K562 (cell line): Measurements from ENCODE around the gene DGKB. TPM values are rescaled to one million over a fixed set of nuclear protein-coding genes. Genes with fewer than 3 reads are reported as not detected.

ENCODE experiments used
- ATAC-seq: fragments of 200-7000 bp; cut with Tn5 transposase; 3 replicates; pipeline ENCODE4 v1.9.1; 2020; ENCODE audit warnings: moderate library complexity
- BruUV-seq: library from RNA; stranded (reverse); fragments of 400-500 nt; replicated peaks from 2 replicates; lab custom pipeline; 2021; lab: Mats Ljungman, UMichigan
- CTCF ChIA-PET: fragments of 300-600 bp; formaldehyde crosslinking; extraction: SDS; loops from one replicate; lab custom pipeline; 2021; ENCODE audit warnings: low intra/inter-chr PET ratio; lab: Yijun Ruan, JAX
- POLR2A ChIA-PET: fragments of 300-600, 350-650 bp; sonication (Branson Sonifier 250); formaldehyde crosslinking; extraction: SDS; loops from one replicate; lab custom pipeline; 2021; ENCODE audit warnings: antibody characterized with exemption, inconsistent platforms; lab: Yijun Ruan, JAX
- DNase-seq, 4 experiments: peaks; one replicate each; pipeline versions ENCODE4 v3.0.0 to v3.0.0-alpha.2; 2011 to 2018; ENCODE audit warnings: low spot score in 3 of 4, mixed read lengths in 3 of 4; ENCODE audit errors: extremely low read depth in 1 of 4
- FAIRE-seq: peaks from 2 replicates; lab custom pipeline; 2011; peaks lifted over from hg19 to GRCh38; lab: Jason Lieb, UNC
- H2AFZ ChIP-seq: 2 replicates; pipeline ENCODE4 v1.6.0; 2011; ENCODE audit warnings: low read depth, low read length, control low read depth, inconsistent platforms
- H3K27ac ChIP-seq: fragments of 200-600 bp; 3 replicates; pipeline ENCODE4 v1.8.0; 2011; ENCODE audit warnings: low read depth, mild to moderate bottlenecking, control low read depth, inconsistent platforms, low read length, moderate library complexity, mixed read lengths; ENCODE audit errors: extremely low read depth
- H3K27me3 ChIP-seq, 2 experiments: fragments of 300-600 bp in 1 of 2; 2 replicates in 1 of 2; 3 replicates in 1 of 2; pipeline versions ENCODE4 v1.6.0 to v1.8.0; 2011; ENCODE audit warnings: inconsistent platforms in 2 of 2, low read length in 2 of 2, mild to moderate bottlenecking in 1 of 2, mixed read lengths in 1 of 2, moderate library complexity in 1 of 2; ENCODE audit not compliant: control insufficient read depth in 2 of 2, insufficient read depth in 2 of 2
- H3K36me3 ChIP-seq: fragments of 300-600 bp; 3 replicates; pipeline ENCODE4 v1.8.0; 2011; ENCODE audit warnings: mild to moderate bottlenecking, low read length, inconsistent platforms; ENCODE audit not compliant: control insufficient read depth, insufficient read depth
- H3K4me1 ChIP-seq, 2 experiments: fragments of 200-600 bp in 1 of 2; replicated peaks in 1 of 2; 2 replicates in 1 of 2; 3 replicates in 1 of 2; pipeline versions ENCODE4 v1.5.1 to v1.8.0; 2011; ENCODE audit warnings: inconsistent platforms in 2 of 2, low read length in 2 of 2, mild to moderate bottlenecking in 1 of 2, mixed read lengths in 1 of 2, moderate library complexity in 1 of 2; ENCODE audit not compliant: control insufficient read depth in 2 of 2, insufficient read depth in 2 of 2
- H3K4me2 ChIP-seq: 2 replicates; pipeline ENCODE4 v1.6.1; 2011; ENCODE audit warnings: low read length, control low read depth, inconsistent platforms, mixed read lengths; ENCODE audit not compliant: insufficient read depth
- H3K4me3 ChIP-seq: fragments of 200-600 bp; sonication (generic), shearing (Covaris generic); 2 replicates; pipeline ENCODE4 v1.5.1; 2016; ENCODE audit warnings: control low read depth, inconsistent platforms
- H3K79me2 ChIP-seq: fragments of 200-600 bp; 3 replicates; pipeline ENCODE4 v1.8.0; 2011; ENCODE audit warnings: low read length, inconsistent platforms; ENCODE audit not compliant: control insufficient read depth, insufficient read depth
- H3K9ac ChIP-seq, 2 experiments: 2 replicates each; pipeline versions ENCODE4 v1.6.0 to v1.6.1; 2011; ENCODE audit warnings: low read depth in 2 of 2, low read length in 2 of 2, control low read depth in 1 of 2, inconsistent platforms in 1 of 2, mild to moderate bottlenecking in 1 of 2, mixed read lengths in 1 of 2; ENCODE audit not compliant: insufficient read depth in 1 of 2
- H3K9me1 ChIP-seq: one replicate; pipeline ENCODE4 v1.6.0; 2011; ENCODE audit warnings: inconsistent platforms, mild to moderate bottlenecking, low read length, moderate library complexity; ENCODE audit not compliant: control insufficient read depth, insufficient read depth
- H3K9me3 ChIP-seq: replicated peaks from 2 replicates; pipeline ENCODE4 v1.5.1; 2011; ENCODE audit warnings: low read depth, low read length, inconsistent platforms; ENCODE audit not compliant: control insufficient read depth, insufficient read depth
- H4K20me1 ChIP-seq: replicated peaks from 2 replicates; pipeline ENCODE4 v1.6.1; 2011; ENCODE audit warnings: low read length, inconsistent platforms, mixed read lengths; ENCODE audit not compliant: control insufficient read depth, insufficient read depth
- BCOR ChIP-seq: fragments of 450-650 bp; IDR thresholded peaks from 2 replicates; pipeline ENCODE4 v1.6.1; 2016
- MYBL2 ChIP-seq, 2 experiments: fragments of 450-650 bp in 1 of 2; sonication (generic) in 1 of 2; formaldehyde crosslinking in 1 of 2; IDR thresholded peaks; 2 replicates each; pipeline versions ENCODE4 v1.6.1 to v1.8.1; 2017 to 2022; ENCODE audit warnings: borderline replicate concordance in 1 of 2, inconsistent platforms in 1 of 2, low read depth in 1 of 2, mild to moderate bottlenecking in 1 of 2, missing genetic modification reagents in 1 of 2, moderate library complexity in 1 of 2
- TCF7L2 ChIP-seq: fragments of 150-350 bp; IDR thresholded peaks from 2 replicates; pipeline ENCODE4 v1.6.1; 2016; ENCODE audit warnings: low read depth, mild to moderate bottlenecking, low read length, moderate library complexity
- WGBS: fragments of 100-300 bp; shearing (Covaris generic); methylation state at CpG from one replicate; pipeline ENCODE4 v1.1.6; 2016; ENCODE audit warnings: low coverage, mixed read lengths; ENCODE audit not compliant: insufficient coverage; ENCODE audit errors: missing lambda C conversion rate; 5-methylcytosine and 5-hydroxymethylcytosine counted together
- in situ Hi-C: fragments of 300-500 bp; cut with MboI; formaldehyde crosslinking; loops from 4 replicates; pipeline ENCODE4 v1.15.0; 2018; ENCODE audit warnings: inconsistent platforms, mixed read lengths
- intact Hi-C: fragments of 100-400 bp; cut with micrococcal nuclease; formaldehyde crosslinking; loops from 2 replicates; pipeline ENCODE4 v1.14.2; 2022
- polyA plus RNA-seq, 8 experiments: library from polyadenylated mRNA; depleted of rRNA in 4 of 8; stranded (reverse) in 5 of 8; unstranded in 3 of 8; fragments of >200 nt; fragmentation: Nextera tagmentation in 2 of 8; fragmentation: Illumina TruSeq in 1 of 8; extraction: Ambion mirVana in 2 of 8; extraction: Trizol in 1 of 8; gene quantifications; 2 replicates each; pipeline versions ENCODE4 v1.2.1 to v1.2.3, GENCODE V29; 2011 to 2014; ENCODE audit warnings: inconsistent platforms in 1 of 8, missing spikeins in 1 of 8
- total RNA-seq, 7 experiments: library from RNA; depleted of rRNA in 6 of 7; stranded (reverse); fragments of >200 nt in 6 of 7; fragmentation: Illumina TruSeq in 2 of 7; extraction: Trizol in 2 of 7; gene quantifications; 2 replicates each; pipeline versions ENCODE4 v1.2.1 to v1.2.3, GENCODE V29; 2011 to 2021; ENCODE audit warnings: low replicate concordance in 1 of 7
- TF ChIP-seq, protein P1 (sequence below): IDR thresholded peaks from 2 replicates; pipeline ENCODE4 v1.6.1; 2014; ENCODE audit warnings: antibody characterized with exemption
- TF ChIP-seq, protein P2 (sequence below): fragments of 450-650 bp; formaldehyde crosslinking; IDR thresholded peaks from 2 replicates; pipeline ENCODE4 v1.4.0; 2022; ENCODE audit warnings: mild to moderate bottlenecking, moderate library complexity
- TF ChIP-seq, protein P3 (sequence below): sonication (generic); formaldehyde crosslinking; IDR thresholded peaks from 2 replicates; pipeline ENCODE4 v1.9.0; 2022; ENCODE audit warnings: mild to moderate bottlenecking, missing genetic modification reagents
- TF ChIP-seq, protein P4 (sequence below): fragments of 200-600 bp; sonication (generic); IDR thresholded peaks from one replicate; pipeline ENCODE4 v1.6.1; 2012; ENCODE audit warnings: mild to moderate bottlenecking, low read depth, low read length, inconsistent platforms

DGKB gene
- total and polyA plus RNA-seq, 9 of the 15 experiments (the other 6 are each of a cell fraction or from before 2014, with no cell fraction given), result 0.01 TPM; not detected in 8

DNA sequence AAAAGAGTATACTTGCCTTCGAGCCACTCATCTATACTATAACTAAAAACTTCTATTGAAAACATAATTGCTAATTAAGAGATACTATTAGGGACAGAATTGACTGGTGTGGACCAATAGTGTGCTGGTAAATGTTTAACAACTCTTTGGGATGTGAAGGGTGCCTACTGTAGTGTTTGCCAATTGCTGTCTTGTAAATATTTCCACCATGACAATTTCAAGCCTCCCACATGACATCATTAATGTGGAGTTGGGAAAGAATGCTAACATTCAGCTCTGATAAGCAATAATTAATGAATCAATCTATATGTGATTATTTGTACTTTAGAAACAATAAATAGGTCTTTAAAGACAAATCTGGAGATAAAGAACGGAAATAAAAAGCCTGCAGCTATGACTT lies 136.8 kb downstream of the DGKB start:
- Histone ChIP-seq H3K9ac (no peak overlapping the region), H3K27me3 (no peaks in the 10 kb centered on the region), H3K27ac (no peak overlapping the region), H3K9me1 (no peaks in the 10 kb centered on the region), H3K79me2 (no peaks in the 10 kb centered on the region), H3K36me3 (no peaks in the 10 kb centered on the region), H2AFZ (no peak overlapping the region), H3K4me2 (no peak overlapping the region), H4K20me1 (no peaks in the 10 kb centered on the region), H3K4me3 (no peak overlapping the region), H3K9me3 (no peaks in the 10 kb centered on the region), H3K4me1 (no peaks in the 10 kb centered on the region)
- CTCF ChIA-PET, result no interaction called here
- DNase-seq (no peak), ATAC-seq (no peak), FAIRE-seq (no peak)
- in situ Hi-C loops, result no loop called here
- WGBS, result 3% methylated on average over 2 of the region's 2 CpGs
- no TSS peak for BruUV-seq
- POLR2A ChIA-PET, result no interaction called here
- intact Hi-C loops, result no loop called here
- TF ChIP-seq, protein P1, sequence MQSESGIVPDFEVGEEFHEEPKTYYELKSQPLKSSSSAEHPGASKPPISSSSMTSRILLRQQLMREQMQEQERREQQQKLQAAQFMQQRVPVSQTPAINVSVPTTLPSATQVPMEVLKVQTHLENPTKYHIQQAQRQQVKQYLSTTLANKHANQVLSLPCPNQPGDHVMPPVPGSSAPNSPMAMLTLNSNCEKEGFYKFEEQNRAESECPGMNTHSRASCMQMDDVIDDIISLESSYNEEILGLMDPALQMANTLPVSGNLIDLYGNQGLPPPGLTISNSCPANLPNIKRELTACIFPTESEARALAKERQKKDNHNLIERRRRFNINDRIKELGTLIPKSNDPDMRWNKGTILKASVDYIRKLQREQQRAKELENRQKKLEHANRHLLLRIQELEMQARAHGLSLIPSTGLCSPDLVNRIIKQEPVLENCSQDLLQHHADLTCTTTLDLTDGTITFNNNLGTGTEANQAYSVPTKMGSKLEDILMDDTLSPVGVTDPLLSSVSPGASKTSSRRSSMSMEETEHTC, result no peak
- TF ChIP-seq TCF7L2, result no peak
- TF ChIP-seq, protein P2, sequence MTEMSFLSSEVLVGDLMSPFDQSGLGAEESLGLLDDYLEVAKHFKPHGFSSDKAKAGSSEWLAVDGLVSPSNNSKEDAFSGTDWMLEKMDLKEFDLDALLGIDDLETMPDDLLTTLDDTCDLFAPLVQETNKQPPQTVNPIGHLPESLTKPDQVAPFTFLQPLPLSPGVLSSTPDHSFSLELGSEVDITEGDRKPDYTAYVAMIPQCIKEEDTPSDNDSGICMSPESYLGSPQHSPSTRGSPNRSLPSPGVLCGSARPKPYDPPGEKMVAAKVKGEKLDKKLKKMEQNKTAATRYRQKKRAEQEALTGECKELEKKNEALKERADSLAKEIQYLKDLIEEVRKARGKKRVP, result no peak
- TF ChIP-seq MYBL2 (IDR thresholded peaks at IDR 0.05; ENCODE audit: low read depth), result no peak
- TF ChIP-seq MYBL2 (CRISPR knock-in tag; IDR thresholded peaks at IDR 0.05; ENCODE audit: borderline replicate concordance), result no peak
- TF ChIP-seq BCOR, result no peak
- TF ChIP-seq, protein P3, sequence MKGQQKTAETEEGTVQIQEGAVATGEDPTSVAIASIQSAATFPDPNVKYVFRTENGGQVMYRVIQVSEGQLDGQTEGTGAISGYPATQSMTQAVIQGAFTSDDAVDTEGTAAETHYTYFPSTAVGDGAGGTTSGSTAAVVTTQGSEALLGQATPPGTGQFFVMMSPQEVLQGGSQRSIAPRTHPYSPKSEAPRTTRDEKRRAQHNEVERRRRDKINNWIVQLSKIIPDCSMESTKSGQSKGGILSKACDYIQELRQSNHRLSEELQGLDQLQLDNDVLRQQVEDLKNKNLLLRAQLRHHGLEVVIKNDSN (CRISPR knock-in tag), result no peak
- TF ChIP-seq, protein P4, sequence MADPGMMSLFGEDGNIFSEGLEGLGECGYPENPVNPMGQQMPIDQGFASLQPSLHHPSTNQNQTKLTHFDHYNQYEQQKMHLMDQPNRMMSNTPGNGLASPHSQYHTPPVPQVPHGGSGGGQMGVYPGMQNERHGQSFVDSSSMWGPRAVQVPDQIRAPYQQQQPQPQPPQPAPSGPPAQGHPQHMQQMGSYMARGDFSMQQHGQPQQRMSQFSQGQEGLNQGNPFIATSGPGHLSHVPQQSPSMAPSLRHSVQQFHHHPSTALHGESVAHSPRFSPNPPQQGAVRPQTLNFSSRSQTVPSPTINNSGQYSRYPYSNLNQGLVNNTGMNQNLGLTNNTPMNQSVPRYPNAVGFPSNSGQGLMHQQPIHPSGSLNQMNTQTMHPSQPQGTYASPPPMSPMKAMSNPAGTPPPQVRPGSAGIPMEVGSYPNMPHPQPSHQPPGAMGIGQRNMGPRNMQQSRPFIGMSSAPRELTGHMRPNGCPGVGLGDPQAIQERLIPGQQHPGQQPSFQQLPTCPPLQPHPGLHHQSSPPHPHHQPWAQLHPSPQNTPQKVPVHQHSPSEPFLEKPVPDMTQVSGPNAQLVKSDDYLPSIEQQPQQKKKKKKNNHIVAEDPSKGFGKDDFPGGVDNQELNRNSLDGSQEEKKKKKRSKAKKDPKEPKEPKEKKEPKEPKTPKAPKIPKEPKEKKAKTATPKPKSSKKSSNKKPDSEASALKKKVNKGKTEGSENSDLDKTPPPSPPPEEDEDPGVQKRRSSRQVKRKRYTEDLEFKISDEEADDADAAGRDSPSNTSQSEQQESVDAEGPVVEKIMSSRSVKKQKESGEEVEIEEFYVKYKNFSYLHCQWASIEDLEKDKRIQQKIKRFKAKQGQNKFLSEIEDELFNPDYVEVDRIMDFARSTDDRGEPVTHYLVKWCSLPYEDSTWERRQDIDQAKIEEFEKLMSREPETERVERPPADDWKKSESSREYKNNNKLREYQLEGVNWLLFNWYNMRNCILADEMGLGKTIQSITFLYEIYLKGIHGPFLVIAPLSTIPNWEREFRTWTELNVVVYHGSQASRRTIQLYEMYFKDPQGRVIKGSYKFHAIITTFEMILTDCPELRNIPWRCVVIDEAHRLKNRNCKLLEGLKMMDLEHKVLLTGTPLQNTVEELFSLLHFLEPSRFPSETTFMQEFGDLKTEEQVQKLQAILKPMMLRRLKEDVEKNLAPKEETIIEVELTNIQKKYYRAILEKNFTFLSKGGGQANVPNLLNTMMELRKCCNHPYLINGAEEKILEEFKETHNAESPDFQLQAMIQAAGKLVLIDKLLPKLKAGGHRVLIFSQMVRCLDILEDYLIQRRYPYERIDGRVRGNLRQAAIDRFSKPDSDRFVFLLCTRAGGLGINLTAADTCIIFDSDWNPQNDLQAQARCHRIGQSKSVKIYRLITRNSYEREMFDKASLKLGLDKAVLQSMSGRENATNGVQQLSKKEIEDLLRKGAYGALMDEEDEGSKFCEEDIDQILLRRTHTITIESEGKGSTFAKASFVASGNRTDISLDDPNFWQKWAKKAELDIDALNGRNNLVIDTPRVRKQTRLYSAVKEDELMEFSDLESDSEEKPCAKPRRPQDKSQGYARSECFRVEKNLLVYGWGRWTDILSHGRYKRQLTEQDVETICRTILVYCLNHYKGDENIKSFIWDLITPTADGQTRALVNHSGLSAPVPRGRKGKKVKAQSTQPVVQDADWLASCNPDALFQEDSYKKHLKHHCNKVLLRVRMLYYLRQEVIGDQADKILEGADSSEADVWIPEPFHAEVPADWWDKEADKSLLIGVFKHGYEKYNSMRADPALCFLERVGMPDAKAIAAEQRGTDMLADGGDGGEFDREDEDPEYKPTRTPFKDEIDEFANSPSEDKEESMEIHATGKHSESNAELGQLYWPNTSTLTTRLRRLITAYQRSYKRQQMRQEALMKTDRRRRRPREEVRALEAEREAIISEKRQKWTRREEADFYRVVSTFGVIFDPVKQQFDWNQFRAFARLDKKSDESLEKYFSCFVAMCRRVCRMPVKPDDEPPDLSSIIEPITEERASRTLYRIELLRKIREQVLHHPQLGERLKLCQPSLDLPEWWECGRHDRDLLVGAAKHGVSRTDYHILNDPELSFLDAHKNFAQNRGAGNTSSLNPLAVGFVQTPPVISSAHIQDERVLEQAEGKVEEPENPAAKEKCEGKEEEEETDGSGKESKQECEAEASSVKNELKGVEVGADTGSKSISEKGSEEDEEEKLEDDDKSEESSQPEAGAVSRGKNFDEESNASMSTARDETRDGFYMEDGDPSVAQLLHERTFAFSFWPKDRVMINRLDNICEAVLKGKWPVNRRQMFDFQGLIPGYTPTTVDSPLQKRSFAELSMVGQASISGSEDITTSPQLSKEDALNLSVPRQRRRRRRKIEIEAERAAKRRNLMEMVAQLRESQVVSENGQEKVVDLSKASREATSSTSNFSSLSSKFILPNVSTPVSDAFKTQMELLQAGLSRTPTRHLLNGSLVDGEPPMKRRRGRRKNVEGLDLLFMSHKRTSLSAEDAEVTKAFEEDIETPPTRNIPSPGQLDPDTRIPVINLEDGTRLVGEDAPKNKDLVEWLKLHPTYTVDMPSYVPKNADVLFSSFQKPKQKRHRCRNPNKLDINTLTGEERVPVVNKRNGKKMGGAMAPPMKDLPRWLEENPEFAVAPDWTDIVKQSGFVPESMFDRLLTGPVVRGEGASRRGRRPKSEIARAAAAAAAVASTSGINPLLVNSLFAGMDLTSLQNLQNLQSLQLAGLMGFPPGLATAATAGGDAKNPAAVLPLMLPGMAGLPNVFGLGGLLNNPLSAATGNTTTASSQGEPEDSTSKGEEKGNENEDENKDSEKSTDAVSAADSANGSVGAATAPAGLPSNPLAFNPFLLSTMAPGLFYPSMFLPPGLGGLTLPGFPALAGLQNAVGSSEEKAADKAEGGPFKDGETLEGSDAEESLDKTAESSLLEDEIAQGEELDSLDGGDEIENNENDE, result no peak
